Measurements from ENCODE around the gene CD81.

DNA sequence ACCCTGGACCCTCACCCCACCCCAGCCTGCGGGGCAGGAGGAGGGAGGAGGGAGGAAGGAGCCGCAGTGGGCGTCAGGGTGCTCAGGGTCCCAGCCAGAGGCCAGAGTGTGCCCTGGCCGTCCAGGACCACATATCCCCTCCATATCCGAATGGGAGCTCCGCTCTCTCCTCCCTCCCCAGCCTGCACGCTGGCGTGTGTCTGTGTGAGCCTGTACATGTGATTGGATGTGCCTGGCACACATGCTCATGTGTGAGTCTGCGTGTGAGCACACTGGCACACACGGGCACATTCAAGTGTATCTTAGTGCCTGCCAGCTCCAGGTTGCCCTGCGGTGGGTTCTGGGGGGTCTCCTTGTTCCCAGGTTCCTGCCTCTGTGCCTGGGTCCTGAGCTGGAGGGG lies 31.6 kb downstream of the CD81 start:
- TF ChIP-seq, protein P1, sequence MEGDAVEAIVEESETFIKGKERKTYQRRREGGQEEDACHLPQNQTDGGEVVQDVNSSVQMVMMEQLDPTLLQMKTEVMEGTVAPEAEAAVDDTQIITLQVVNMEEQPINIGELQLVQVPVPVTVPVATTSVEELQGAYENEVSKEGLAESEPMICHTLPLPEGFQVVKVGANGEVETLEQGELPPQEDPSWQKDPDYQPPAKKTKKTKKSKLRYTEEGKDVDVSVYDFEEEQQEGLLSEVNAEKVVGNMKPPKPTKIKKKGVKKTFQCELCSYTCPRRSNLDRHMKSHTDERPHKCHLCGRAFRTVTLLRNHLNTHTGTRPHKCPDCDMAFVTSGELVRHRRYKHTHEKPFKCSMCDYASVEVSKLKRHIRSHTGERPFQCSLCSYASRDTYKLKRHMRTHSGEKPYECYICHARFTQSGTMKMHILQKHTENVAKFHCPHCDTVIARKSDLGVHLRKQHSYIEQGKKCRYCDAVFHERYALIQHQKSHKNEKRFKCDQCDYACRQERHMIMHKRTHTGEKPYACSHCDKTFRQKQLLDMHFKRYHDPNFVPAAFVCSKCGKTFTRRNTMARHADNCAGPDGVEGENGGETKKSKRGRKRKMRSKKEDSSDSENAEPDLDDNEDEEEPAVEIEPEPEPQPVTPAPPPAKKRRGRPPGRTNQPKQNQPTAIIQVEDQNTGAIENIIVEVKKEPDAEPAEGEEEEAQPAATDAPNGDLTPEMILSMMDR (IDR thresholded peaks at IDR 0.05), result no peak
- no peak for TF ChIP-seq POLR2AphosphoS5 (IDR thresholded peaks at IDR 0.05; ENCODE audit: low read depth, low read length)
- TF ChIP-seq, protein P2, sequence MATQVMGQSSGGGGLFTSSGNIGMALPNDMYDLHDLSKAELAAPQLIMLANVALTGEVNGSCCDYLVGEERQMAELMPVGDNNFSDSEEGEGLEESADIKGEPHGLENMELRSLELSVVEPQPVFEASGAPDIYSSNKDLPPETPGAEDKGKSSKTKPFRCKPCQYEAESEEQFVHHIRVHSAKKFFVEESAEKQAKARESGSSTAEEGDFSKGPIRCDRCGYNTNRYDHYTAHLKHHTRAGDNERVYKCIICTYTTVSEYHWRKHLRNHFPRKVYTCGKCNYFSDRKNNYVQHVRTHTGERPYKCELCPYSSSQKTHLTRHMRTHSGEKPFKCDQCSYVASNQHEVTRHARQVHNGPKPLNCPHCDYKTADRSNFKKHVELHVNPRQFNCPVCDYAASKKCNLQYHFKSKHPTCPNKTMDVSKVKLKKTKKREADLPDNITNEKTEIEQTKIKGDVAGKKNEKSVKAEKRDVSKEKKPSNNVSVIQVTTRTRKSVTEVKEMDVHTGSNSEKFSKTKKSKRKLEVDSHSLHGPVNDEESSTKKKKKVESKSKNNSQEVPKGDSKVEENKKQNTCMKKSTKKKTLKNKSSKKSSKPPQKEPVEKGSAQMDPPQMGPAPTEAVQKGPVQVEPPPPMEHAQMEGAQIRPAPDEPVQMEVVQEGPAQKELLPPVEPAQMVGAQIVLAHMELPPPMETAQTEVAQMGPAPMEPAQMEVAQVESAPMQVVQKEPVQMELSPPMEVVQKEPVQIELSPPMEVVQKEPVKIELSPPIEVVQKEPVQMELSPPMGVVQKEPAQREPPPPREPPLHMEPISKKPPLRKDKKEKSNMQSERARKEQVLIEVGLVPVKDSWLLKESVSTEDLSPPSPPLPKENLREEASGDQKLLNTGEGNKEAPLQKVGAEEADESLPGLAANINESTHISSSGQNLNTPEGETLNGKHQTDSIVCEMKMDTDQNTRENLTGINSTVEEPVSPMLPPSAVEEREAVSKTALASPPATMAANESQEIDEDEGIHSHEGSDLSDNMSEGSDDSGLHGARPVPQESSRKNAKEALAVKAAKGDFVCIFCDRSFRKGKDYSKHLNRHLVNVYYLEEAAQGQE (IDR thresholded peaks at IDR 0.05; ENCODE audit: insufficient read depth in 1 of 2, low read depth in 2 of 2, low read length in 1 of 2), result no peak
- TF ChIP-seq SIN3A (IDR thresholded peaks at IDR 0.05; ENCODE audit: borderline replicate concordance, insufficient read depth, low read depth, low read length), result no peak
- TF ChIP-seq TCF7L2 (IDR thresholded peaks at IDR 0.05; ENCODE audit: low read depth, low read length), result no peak
